T-helper 2 cell (primary cell): Measurements from ENCODE around the gene SERPINE2.
"Not testable (repeated sequence)": the region's sequence is repeated elsewhere in the genome, so short reads cannot be mapped to it uniquely, and the experiment has no call there.

Experiments used
- DNase-seq, 5 experiments: peaks; one replicate each; pipeline versions ENCODE4 v3.0.0 to v3.0.0-alpha.2; 2012 to 2022

Gene SERPINE2

GRCh38 chr2:224009605-224010315 is 29.3 kb downstream of the SERPINE2 start:
- DNase-seq: peak in 1 of 5 experiments; percentile 7

- no peak for DNase-seq
Measured at GRCh38 chr2:224008702-224009261, 30.3 kb downstream of the SERPINE2 start.

DNA sequence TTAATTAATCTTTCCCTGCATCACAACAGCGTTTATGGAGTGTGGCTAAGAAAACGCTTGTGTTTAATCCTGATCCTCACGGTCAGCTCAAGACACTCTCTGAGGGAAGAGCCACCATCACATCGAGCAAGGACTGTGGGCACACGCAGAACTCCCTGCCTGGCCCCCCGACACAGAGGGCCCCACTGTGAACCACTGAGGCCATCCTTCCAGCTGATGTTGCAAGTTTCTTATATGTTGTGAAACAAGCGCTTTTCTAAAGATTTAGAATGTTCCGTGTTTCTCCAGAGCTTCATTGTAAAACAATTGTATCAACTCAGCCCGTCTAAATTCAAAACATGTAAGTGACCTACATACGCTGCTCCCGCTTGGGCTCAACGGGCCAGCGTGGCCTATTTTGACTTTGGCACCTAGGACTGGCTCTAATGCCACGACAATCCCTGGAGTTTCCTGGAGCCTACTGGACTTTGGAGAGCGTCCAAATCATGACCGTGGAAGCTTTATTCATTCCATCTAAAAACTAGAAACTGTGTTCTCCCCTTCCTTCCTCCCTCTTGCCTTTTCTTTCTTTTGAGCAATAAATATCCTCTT is 34.9 kb downstream of the SERPINE2 start:
- no peak for DNase-seq

GRCh38 chr2:224000662-224001061 is 38.4 kb downstream of the SERPINE2 start:
- not testable (repeated sequence) for DNase-seq

GRCh38 chr2:223999862-224000261 is 39.2 kb downstream of the SERPINE2 start:
- no peak for DNase-seq

- DNase-seq: no peak
Measured at GRCh38 chr2:223998948-223999347, 40.1 kb downstream of the SERPINE2 start.

DNA sequence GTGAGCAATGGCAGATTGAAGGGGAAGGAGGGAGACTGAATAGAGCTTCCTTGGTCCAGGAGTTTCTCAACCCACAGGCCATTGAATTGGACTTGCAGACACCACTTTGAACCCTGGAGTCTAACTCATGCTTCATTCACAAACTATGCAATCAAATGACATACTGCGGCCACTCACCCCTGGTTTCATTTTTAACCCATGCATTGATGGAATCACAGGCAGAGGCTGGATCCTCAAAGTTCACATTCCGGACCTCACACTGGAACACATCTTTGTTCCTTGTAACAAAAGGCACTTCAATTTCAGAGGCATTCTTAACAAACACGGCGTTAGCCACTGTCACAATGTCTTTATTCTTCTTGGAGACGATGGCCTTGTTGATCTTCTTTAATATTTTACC is 41.1 kb downstream of the SERPINE2 start:
- no peak for DNase-seq

GRCh38 chr2:223996391-223996790 is 42.7 kb downstream of the SERPINE2 start:
- no peak for DNase-seq

GRCh38 chr2:223995569-223995968 is 43.5 kb downstream of the SERPINE2 start:
- DNase-seq: no peak

DNA sequence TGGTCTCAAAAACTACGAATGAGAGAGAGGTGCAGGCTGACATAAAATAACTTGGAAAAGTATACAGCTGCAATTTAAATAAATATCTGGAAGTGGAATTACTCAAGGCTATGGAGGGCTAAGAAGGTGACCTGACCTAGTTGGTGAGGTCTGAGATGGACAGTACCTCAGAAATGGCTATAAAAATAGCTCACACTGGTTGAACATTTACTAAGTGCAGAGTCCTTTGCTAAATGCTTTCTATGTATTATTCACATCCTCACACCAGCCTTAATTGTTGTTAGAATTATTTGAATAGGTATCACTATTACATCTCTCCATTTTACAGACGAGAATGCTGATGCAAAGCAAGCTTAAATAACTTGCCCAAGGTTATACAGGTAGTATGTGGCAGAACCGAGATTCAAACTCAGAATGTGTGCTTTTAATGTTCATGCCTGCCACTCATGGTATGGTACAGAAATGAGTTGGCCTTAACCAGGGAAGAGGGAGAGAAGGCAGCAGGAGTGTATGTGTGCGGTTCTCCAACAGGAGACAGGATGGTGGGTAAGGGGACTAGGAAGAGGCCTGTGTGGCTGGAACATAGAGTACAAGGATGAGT is 44.4 kb downstream of the SERPINE2 start:
- no peak for DNase-seq

DNA sequence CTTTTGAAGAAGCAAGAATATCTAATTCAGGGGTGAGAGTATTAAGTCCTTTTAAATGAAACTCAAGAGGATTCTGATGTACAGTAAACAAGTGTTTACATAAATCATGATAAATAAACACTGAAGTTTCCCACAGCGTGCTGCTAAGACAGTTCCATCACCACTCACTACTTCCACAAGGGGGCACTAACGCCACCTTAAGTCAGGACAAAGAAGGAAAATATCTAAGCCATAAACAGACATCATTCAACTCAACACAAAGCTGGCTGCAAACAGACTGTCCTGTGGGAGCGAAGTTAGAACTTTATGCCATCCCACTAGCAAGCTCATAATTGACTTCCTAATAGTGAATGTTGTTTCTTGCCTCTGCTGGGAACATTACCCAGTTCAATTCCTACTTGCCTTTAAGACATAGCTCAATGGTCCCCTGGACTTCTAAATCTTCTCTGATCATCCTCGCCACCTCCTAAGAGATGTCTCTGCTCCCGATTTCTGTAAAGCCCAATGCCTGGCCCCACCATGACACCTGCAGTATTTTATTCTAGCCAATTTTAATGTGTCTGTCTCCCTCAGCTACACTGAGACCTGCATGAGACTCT is 45.4 kb downstream of the SERPINE2 start:
- peak in 4 of 5 experiments; percentile 17 to 64 (median 33) for DNase-seq

DNA sequence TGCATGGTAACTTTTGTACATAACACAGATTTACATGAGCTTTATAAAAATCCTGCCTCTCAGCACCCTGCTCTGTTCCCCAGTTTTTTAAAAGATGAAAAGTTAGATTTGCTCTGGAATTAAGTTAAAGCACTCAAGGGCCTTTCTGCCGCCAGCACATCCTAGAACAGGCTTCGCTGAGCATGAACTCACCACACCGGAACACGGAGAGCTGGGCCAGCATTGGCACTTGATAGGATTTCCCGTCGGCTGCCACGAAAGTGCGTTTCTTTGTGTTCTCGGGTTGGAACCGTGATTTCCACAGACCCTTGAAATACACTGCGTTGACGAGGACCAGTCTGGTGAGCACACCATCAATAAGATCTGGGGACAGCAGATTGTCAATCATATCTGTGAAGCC is 47.5 kb downstream of the SERPINE2 start:
- no peak for DNase-seq

DNA sequence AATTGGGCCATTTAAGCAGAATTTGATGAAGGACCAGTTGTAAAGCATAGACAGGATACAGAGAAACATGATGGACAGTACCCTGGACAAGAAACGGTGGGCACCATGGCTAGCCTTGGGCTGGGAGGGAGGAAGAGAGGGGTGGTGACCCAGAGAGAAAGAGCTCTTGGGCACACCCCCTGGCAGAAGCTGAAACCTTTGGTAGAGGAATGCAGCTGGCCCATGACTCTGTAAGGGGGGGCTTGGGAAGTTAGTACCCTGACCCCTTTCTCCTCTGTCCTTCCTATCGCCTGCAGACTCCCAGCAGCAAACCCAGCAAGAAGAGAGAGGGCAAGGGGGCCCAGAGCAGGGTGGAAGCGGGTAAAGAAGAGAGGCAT is 49.2 kb downstream of the SERPINE2 start:
- DNase-seq: no peak

- no peak for DNase-seq
Measured at GRCh38 chr2:223989206-223989855, 49.8 kb downstream of the SERPINE2 start.

DNA sequence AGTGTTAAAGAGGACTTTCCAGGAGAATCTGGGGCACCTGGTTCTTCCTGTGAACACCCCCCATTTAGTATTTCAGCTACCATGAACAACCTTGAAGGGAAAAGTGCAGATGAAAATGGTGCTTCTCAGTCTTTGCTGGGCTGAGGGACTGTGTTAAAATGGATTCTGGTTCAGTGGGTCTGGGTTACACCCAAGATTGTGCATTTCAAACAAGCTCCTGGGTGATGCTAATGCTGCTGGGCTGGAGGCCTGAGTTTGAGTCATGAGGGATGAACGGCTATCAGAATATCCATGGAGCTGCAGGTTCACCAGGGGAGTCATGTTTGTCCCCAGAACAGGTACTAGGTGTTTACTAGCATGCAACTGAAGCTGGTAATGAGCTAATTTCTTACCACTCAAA is 57.8 kb downstream of the SERPINE2 start:
- DNase-seq: no peak

- no peak for DNase-seq
Measured at GRCh38 chr2:223980803-223981202, 58.3 kb downstream of the SERPINE2 start.

DNA sequence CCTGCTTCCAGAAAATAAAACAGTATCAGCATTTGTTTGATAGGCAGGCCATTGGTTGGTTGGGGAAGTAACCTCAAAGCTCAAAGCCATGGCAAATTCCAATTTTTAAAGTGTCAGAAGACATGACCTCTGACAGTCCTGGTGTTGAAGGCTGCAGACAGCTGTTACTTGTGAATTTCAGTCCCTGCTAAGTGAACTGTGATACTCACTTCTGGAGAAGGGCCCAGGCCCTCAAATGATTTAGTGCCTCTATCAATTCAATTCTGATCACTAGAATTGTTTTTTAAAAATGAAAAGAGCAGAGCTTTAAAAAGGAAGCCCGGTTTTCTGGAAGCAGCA is 58.7 kb downstream of the SERPINE2 start:
- no peak for DNase-seq

DNA sequence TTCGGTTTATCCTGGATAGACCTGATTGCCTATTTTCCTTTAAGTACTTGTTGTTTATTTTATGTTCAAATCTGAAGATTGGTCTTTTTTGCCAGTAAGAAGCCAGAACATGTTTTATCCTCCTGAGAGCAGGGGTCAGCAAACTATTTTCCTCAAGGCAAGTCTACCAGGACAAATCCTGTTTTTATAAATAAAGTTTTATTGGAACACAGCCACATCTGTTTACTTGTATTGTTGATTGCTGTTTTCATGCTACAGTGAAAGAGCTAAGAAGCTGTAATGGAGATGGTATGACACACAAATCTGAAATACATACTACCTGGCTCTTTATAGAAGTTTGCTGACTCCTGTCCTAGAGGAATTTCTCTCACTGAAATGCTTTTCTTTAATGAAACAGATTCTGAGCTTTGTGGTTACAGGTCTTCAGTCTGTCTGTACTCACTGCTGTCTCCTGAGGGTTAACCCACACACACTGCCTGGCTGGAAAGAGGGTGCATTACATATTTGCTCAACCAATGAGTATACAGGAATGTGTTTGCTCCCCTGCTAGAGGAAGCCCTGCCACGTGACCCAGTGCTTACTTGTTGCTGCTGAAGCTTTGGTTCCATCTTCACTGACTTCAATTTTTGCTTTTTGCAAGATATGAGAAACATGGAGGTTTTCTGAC is 59.2 kb downstream of the SERPINE2 start:
- DNase-seq: no peak

DNA sequence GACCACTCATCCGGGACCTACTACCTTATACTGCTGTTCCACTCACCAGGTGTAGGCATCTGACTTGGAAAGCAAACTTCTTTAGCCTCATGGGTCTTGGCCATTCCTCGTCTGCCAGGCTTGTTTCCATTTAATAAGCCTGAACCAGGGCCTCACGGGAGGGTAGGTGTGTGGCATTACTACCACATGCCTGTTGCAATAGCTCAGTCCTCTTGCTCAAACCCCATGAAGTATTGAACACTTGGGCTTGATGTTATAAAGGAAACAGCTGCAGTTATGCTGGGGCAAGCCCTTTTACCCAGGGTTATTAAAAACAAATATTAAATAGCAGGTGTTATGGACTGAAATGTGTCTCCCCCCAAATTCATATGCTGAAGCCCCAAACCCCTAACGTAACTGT is 60.6 kb downstream of the SERPINE2 start:
- DNase-seq: no peak

DNA sequence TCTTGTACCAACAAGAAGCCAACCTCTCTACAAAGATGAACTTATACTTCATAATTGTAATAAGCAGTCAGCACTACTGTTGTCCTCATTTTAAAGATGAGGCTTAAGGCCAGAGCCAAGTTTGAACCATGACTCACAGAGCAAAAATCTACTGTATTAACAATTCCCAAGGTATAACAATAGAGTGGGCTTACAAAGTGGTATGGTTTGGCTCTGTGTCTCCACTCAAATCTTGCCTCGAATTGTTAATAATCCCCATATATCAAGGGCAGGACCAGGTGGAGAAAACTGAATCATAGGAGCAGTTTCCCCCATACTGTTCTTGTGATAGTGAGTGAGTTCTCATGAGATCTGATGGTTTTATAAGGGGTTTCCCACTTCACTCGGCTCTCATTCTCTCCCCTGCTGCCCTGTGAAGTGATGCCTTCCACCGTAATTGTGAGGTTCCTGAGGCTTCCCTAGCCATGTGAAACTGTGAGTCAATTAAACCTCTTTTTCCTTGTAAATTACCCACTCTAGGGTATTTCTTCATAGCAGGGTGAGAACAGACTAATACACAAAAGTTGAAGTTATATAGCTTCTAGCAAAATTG is 62.4 kb downstream of the SERPINE2 start:
- DNase-seq: no peak

GRCh38 chr2:223973606-223974005 is 65.5 kb downstream of the SERPINE2 start:
- DNase-seq: no peak

DNA sequence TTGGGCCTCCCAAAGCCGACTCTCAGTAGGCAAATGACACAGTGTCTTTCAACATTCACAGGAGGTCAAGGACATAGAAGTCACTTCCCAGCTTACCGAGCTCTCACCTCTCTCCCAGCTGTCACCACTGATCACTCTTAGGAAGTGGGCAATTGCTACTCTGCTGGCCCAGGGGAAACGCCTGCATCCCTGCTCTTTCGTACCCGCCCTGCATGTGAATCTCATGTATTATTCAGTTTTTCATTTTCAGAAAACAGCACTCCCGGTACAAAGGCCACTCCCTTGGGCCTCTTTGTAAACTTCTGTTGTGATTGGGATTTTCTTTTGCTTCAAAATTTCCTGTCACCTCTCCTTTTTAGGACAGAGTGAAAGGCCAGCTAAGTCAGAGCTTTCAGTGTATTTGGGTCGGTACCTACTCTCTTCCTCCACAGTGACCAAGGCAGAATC is 66.4 kb downstream of the SERPINE2 start:
- DNase-seq: no peak
